ENCODE data around the gene ECPAS. TPM values are rescaled to one million over a fixed set of nuclear protein-coding genes. Genes with fewer than 3 reads are reported as not detected.

The ECPAS gene
- total RNA-seq, 1 donor from 2014 or later, result 113 TPM

- TF ChIP-seq CTCF (IDR thresholded peaks at IDR 0.05), result no peak
- Mint-ChIP-seq H3K9me3 (ENCODE audit: low read depth) (peaks cover 12% of the 10 kb centered on the region), H3K4me1 (ENCODE audit: low read depth) (no peaks in the 10 kb centered on the region), H3K27me3 (ENCODE audit: low read depth) (no peaks in the 10 kb centered on the region), H3K27ac (ENCODE audit: unreplicated experiment) (no peak overlapping the region), H3K4me3 (ENCODE audit: unreplicated experiment) (no peak overlapping the region), H3K36me3 (ENCODE audit: low read depth) (peaks cover 2% of the 10 kb centered on the region)
- DNase-seq (ENCODE audit: low spot score), result no peak
Observed at GRCh38 chr9:111316796-111317195, 167.4 kb downstream of the ECPAS start.

Other genes starting within 250 kb of the ECPAS start
- not detected in 3 replicates for gene OR2K2, start 154.2 kb downstream of the ECPAS start, total RNA-seq
- 2.2 to 3.5 TPM (median 2.4 TPM) in 3 replicates for gene ZNF483, start 40.8 kb upstream of the ECPAS start, total RNA-seq
- gene PTGR1, start 115.3 kb upstream of the ECPAS start, total RNA-seq, result 25.8 to 28.1 TPM (median 26.6 TPM) in 3 replicates
- 6.5 to 9.1 TPM (median 6.9 TPM) in 3 replicates for gene DNAJC25, start 147.0 kb upstream of the ECPAS start, total RNA-seq
- gene GNG10, start 177.2 kb upstream of the ECPAS start, total RNA-seq, result 35.7 to 37.5 TPM (median 36.1 TPM) in 3 replicates

All from chondrocyte (in vitro differentiated cells).